IMR-90 (cell line): Measurements from ENCODE around the gene ST6GALNAC2.

Experiments
- CEBPB ChIP-seq: IDR thresholded peaks from 2 replicates; pipeline ENCODE4 v1.6.1; 2012; ENCODE audit warnings: low read depth, low read length, improper control_type of control experiment
- FOS ChIP-seq: fragments of 150-350 bp; IDR thresholded peaks from 2 replicates; pipeline ENCODE4 v1.6.1; 2016; ENCODE audit warnings: low read depth, low read length
- MAFK ChIP-seq: IDR thresholded peaks from 2 replicates; pipeline ENCODE4 v1.6.1; 2012; ENCODE audit warnings: low read depth, low read length, improper control_type of control experiment
- MAZ ChIP-seq: IDR thresholded peaks from 2 replicates; pipeline ENCODE4 v1.6.1; 2012; ENCODE audit warnings: low read depth, mild to moderate bottlenecking, low read length, improper control_type of control experiment, moderate library complexity, borderline replicate concordance
- MXI1 ChIP-seq: IDR thresholded peaks from 2 replicates; pipeline ENCODE4 v1.6.1; 2012; ENCODE audit warnings: low read depth, mild to moderate bottlenecking, low read length, moderate library complexity, borderline replicate concordance
- NFE2L2 ChIP-seq: fragments of 150-350 bp; IDR thresholded peaks from 2 replicates; pipeline ENCODE4 v1.6.1; 2016; ENCODE audit warnings: low read depth, mild to moderate bottlenecking, low read length
- POLR2A ChIP-seq: IDR thresholded peaks from 2 replicates; pipeline ENCODE4 v1.6.1; 2012; ENCODE audit warnings: mild to moderate bottlenecking, low read depth, low read length
- RAD21 ChIP-seq: IDR thresholded peaks from 2 replicates; pipeline ENCODE4 v1.6.1; 2012; ENCODE audit warnings: low read length, improper control_type of control experiment
- RCOR1 ChIP-seq: IDR thresholded peaks from 2 replicates; pipeline ENCODE4 v1.6.1; 2012; ENCODE audit warnings: mild to moderate bottlenecking, low read length, improper control_type of control experiment; ENCODE audit not compliant: insufficient replicate concordance
- SMC3 ChIP-seq: fragments of 150-350 bp; IDR thresholded peaks from 2 replicates; pipeline ENCODE4 v1.6.1; 2016; ENCODE audit warnings: low read depth, mild to moderate bottlenecking, antibody characterized with exemption, low read length, moderate library complexity
- TF ChIP-seq, protein P1 (sequence below): conservative IDR thresholded peaks from 2 replicates; pipeline ENCODE4 v1.5.1; 2012; ENCODE audit warnings: mild to moderate bottlenecking, low read depth, low read length, improper control_type of control experiment
- TF ChIP-seq, protein P2 (sequence below): fragments of 150-350 bp; IDR thresholded peaks from 2 replicates; pipeline ENCODE4 v1.6.1; 2016; ENCODE audit warnings: low read depth, mild to moderate bottlenecking, low read length, moderate library complexity, borderline replicate concordance

DNA sequence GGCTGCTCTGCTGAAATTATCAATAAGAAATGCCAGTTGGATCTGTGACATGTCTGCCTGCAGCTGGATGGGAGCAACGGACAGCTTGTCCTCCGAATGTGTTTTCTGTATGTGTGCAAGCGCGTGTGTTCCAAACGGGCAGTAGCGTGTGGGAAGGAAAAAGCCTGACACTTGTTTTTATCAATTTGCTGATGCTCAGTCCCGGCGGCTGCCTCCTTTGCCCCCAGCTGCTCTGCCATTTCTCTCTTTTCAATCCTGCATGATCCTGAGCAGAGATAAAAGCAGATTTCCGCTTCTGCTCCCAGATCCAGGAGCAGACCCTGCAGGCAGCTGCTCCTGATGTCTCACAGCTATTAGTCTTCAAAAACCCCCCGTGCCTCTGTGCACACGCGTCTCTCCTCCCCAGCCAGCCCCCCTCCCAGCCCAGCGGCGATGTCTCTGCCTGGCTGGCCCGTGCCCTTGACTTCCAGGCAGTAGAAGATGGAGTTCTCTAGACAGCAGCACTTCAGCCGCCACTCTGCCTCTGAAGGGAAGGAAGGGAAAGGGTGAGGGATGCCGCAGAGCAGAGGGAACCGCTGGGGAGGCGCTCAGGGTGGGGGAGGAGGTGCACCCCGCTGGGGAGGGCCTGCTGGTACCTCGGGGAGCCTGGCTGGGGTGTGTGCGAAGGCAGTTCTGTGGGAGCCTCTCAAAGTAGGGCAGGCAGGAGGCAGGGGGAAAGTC is 41.7 kb downstream of the ST6GALNAC2 start:
- TF ChIP-seq, protein P1, sequence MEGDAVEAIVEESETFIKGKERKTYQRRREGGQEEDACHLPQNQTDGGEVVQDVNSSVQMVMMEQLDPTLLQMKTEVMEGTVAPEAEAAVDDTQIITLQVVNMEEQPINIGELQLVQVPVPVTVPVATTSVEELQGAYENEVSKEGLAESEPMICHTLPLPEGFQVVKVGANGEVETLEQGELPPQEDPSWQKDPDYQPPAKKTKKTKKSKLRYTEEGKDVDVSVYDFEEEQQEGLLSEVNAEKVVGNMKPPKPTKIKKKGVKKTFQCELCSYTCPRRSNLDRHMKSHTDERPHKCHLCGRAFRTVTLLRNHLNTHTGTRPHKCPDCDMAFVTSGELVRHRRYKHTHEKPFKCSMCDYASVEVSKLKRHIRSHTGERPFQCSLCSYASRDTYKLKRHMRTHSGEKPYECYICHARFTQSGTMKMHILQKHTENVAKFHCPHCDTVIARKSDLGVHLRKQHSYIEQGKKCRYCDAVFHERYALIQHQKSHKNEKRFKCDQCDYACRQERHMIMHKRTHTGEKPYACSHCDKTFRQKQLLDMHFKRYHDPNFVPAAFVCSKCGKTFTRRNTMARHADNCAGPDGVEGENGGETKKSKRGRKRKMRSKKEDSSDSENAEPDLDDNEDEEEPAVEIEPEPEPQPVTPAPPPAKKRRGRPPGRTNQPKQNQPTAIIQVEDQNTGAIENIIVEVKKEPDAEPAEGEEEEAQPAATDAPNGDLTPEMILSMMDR = no peak
- TF ChIP-seq, protein P2, sequence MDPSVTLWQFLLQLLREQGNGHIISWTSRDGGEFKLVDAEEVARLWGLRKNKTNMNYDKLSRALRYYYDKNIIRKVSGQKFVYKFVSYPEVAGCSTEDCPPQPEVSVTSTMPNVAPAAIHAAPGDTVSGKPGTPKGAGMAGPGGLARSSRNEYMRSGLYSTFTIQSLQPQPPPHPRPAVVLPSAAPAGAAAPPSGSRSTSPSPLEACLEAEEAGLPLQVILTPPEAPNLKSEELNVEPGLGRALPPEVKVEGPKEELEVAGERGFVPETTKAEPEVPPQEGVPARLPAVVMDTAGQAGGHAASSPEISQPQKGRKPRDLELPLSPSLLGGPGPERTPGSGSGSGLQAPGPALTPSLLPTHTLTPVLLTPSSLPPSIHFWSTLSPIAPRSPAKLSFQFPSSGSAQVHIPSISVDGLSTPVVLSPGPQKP = no peak
- TF ChIP-seq POLR2A (no peak), CEBPB (no peak), SMC3 (no peak), RAD21 (no peak), FOS (no peak), NFE2L2 (no peak), MXI1 (no peak), MAZ (no peak), MAFK (no peak), RCOR1 (no peak)
